Neutrophil (primary cell): ENCODE data around the gene RAI2.

Source experiments
- H3K27ac ChIP-seq: fragments of 200-600 bp; sonication (generic); 2 replicates; pipeline ENCODE4 v1.5.1; 2016; ENCODE audit warnings: mild to moderate bottlenecking, moderate library complexity
- H3K27me3 ChIP-seq: fragments of 200-600 bp; sonication (generic); 2 replicates; pipeline ENCODE4 v1.6.0; 2016; ENCODE audit warnings: mild to moderate bottlenecking
- H3K36me3 ChIP-seq: fragments of 200-600 bp; sonication (generic); 2 replicates; pipeline ENCODE4 v1.5.1; 2017
- H3K4me1 ChIP-seq, 2 experiments: fragments of 200-600 bp in 1 of 2; sonication (generic) in 1 of 2; 1 replicate in 1 of 2; 2 replicates in 1 of 2; pipeline versions ENCODE4 v1.5.1 to v1.6.1; 2013 to 2016; ENCODE audit warnings: low read depth in 1 of 2, low read length in 1 of 2, mild to moderate bottlenecking in 1 of 2, moderate library complexity in 1 of 2; ENCODE audit not compliant: control insufficient read depth in 1 of 2, insufficient read depth in 1 of 2
- H3K4me3 ChIP-seq, 2 experiments: fragments of 200-600 bp in 1 of 2; sonication (generic) in 1 of 2; 1 replicate in 1 of 2; 2 replicates in 1 of 2; pipeline ENCODE4 v1.5.1; 2013 to 2016; ENCODE audit warnings: low read depth in 1 of 2, low read length in 1 of 2, mild to moderate bottlenecking in 1 of 2, moderate library complexity in 1 of 2
- H3K9me3 ChIP-seq: fragments of 200-600 bp; sonication (generic); 2 replicates; pipeline ENCODE4 v1.5.1; 2016
- CTCF ChIP-seq: fragments of 200-600 bp; sonication (generic); IDR thresholded peaks from 2 replicates; pipeline ENCODE4 v1.5.1; 2016; ENCODE audit warnings: antibody characterized with exemption

The RAI2 gene

DNA sequence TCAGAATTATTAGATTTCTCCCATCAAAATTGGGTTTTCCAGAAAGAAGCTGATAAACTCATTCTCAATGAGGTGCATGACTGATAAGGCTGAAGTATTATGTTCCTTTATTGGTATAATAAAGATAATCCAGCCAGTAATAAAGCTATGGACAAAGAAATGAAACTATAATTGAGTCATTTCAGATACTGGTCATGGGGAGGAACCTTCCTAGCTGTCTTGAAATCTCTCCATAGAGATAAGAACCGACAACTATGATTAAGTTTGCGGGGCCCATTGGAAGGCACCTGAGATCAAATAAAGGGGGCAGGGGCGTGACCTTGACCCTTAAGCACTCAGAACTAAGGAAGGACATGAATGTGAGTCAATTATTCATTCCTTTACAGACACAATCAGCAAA, 47.8 kb downstream of the RAI2 start:
- no peak overlapping the region for H3K4me3 ChIP-seq
- no peak overlapping the region for H3K27ac ChIP-seq
- H3K27me3 ChIP-seq, result no peaks in the 10 kb centered on the region
- no peak for TF ChIP-seq CTCF
- peaks cover 14 to 18% of the 10 kb centered on the region in 2 experiments for H3K4me1 ChIP-seq
- no peaks in the 10 kb centered on the region for H3K36me3 ChIP-seq
- H3K9me3 ChIP-seq, result no peaks in the 10 kb centered on the region

DNA sequence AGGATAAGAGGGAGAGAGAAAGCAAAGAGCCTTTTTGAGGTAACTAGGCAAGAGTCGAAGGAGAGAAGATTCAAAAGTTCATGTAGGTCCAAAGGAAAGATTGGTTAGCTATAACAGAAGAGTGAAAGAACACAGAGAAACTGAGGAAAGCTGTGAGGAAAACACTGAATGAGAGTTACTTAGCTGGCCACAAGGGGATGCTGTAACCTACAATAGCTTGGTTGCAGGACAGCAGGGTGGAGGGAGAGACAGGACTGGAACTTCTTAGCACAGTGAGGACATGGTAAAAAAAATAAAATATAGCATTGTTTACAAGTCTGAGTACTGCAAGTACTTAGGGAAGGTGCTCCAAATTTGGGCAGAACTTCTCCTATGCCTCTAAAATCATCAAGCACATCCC, 48.3 kb downstream of the RAI2 start:
- H3K27ac ChIP-seq, result no peak overlapping the region
- TF ChIP-seq CTCF, result no peak
- no peaks in the 10 kb centered on the region for H3K9me3 ChIP-seq
- no peaks in the 10 kb centered on the region for H3K27me3 ChIP-seq
- peaks cover 14 to 18% of the 10 kb centered on the region in 2 experiments for H3K4me1 ChIP-seq
- H3K36me3 ChIP-seq, result no peaks in the 10 kb centered on the region
- H3K4me3 ChIP-seq, result no peak overlapping the region

DNA sequence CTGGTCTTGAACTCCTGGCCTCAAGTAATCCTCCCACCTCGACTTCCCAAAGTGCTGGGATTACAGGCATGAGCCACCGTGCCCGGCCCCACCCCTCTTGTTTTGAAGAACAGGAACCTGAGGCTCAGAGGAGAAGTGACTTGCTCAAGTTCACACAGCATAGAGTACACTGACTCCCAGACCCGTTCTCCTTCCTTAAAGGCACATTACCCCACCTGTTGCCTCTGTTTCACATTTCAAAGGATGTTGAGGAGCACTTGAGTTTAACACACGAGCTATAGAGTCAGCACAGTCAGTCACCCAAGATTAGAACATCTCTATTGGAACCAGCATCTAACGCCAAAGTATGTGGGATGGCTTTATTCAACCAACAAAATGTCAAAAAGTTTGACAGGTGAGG, 51.1 kb downstream of the RAI2 start:
- no peaks in the 10 kb centered on the region for H3K9me3 ChIP-seq

DNA sequence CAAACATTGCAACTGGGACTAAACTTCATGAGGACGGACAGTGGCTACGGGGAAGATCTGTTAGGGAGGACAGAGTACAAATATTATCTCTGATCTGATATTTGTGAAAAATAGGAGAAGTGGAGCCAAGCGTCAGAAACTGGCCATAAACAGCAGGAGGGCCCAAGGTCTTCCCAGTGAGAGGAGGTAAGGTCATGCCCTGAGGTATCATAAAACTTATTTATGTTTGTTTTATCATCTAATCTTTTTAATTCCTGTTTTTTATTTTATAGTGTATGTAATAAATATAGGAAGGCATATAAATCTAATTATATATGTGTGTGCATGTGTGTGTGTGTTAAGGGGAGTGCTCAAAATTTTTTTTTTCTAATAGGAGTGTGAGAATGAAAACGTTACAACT, 51.8 kb downstream of the RAI2 start:
- no peak for TF ChIP-seq CTCF
- H3K9me3 ChIP-seq, result no peaks in the 10 kb centered on the region
- no peak overlapping the region for H3K4me3 ChIP-seq
- no peaks in the 10 kb centered on the region for H3K36me3 ChIP-seq
- H3K27ac ChIP-seq, result peak overlapping the region; percentile 64
- peaks cover 30 to 34% of the 10 kb centered on the region in 2 experiments for H3K4me1 ChIP-seq
- H3K27me3 ChIP-seq, result no peaks in the 10 kb centered on the region

More for the DNA sequence above, 51.1 kb downstream of the RAI2 start:
- Histone ChIP-seq H3K4me1 (peaks cover 30 to 34% of the 10 kb centered on the region in 2 experiments), H3K27ac (peak overlapping the region; percentile 64), H3K27me3 (no peaks in the 10 kb centered on the region), H3K4me3 (no peak overlapping the region), H3K36me3 (no peaks in the 10 kb centered on the region)
- TF ChIP-seq CTCF, result no peak

GRCh38 chrX:17805120-17805519, 56.0 kb downstream of the RAI2 start:
- Histone ChIP-seq H3K9me3 (no peaks in the 10 kb centered on the region), H3K4me3 (no peak overlapping the region), H3K4me1 (peaks cover 24 to 30% of the 10 kb centered on the region in 2 experiments), H3K27ac (no peak overlapping the region), H3K27me3 (no peaks in the 10 kb centered on the region), H3K36me3 (no peaks in the 10 kb centered on the region)
- TF ChIP-seq CTCF, result no peak

DNA sequence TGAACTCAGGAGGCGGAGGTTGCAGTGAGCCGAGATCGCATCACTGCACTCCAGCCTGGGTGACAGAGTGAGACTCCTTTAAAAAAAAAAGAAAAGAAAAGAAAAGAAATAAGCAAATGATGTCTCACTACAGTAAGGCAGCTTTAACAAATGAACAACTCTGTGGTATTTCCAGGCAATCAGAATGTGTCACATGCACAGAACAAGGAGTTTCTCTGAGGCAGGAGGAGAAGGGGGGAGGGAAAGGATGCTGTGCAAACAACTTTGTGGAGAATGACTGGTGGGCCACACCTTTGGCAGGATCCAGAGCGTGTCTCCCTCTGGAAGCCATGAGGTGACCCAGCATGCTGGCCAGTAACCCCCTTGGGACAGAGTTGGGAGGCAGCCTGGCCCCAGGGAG, 57.6 kb downstream of the RAI2 start:
- Histone ChIP-seq H3K36me3 (no peaks in the 10 kb centered on the region), H3K27me3 (no peaks in the 10 kb centered on the region), H3K4me1 (peaks cover 20% of the 10 kb centered on the region in 2 experiments), H3K9me3 (no peaks in the 10 kb centered on the region), H3K4me3 (no peak overlapping the region), H3K27ac (no peak overlapping the region)
- no peak for TF ChIP-seq CTCF
